ENCODE results near the gene SLC25A36. TPM values are rescaled to one million over a fixed set of nuclear protein-coding genes. Genes with fewer than 3 reads are reported as not detected.

The SLC25A36 gene
- total RNA-seq, 1 donor from 2014 or later: 87.8 TPM

GRCh38 chr3:141020143-141020830, 78.7 kb downstream of the SLC25A36 start:
- ATAC-seq (ENCODE audit: poor library complexity): no peak
- intact Hi-C loops (cut with DNase I): no loop called here
- no peak for DNase-seq

DNA sequence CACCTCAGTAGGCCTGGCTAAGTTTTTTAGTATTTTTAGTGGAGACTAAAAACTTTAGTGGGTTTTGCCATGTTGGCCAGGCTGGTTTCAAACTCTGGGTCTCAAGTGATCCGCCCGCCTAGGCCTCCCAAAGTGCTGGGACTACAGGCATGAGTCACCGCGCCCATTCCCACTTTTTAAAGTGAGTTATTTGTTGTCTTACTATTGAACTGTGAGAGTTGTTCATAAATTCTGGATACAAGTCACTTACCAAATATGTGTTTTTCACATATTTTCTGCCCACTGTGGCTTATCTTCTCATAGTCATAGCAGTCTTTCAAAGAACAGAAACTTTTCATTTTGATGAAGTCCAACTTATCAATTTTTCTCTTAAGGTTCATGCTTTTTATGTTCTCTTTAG, 79.6 kb downstream of the SLC25A36 start:
- ATAC-seq (ENCODE audit: poor library complexity) (no peak), DNase-seq (no peak)
- intact Hi-C loops (cut with DNase I): no loop called here

Other genes with a start within 250 kb of the SLC25A36 start
- 7.3 TPM for gene SPSB4, start 109.5 kb downstream of the SLC25A36 start, total RNA-seq

Measured in Right ventricle myocardium superior (tissue), 1 donor.